SJSA1 (cell line): ENCODE results near the gene CUL1. TPM values are rescaled to one million over a fixed set of nuclear protein-coding genes. Genes with fewer than 3 reads are reported as not detected.
"Not testable (repeated sequence)": the region's sequence is repeated elsewhere in the genome, so short reads cannot be mapped to it uniquely, and the experiment has no call there.

Experiments
- DNase-seq, 2 experiments: peaks; one replicate each; pipeline ENCODE4 v3.0.0-alpha.2; 2015 to 2020; ENCODE audit warnings: low spot score in 2 of 2, low read depth in 1 of 2
- H3K27ac ChIP-seq: fragments of 250-450 bp; sonication (Bioruptor Pico); 2 replicates; pipeline ENCODE4 v1.5.1; 2020; ENCODE audit warnings: mild to moderate bottlenecking, moderate library complexity
- H3K27me3 ChIP-seq: fragments of 250-450 bp; sonication (Bioruptor Pico); replicated peaks from 2 replicates; pipeline ENCODE4 v1.5.1; 2020; ENCODE audit warnings: mild to moderate bottlenecking, moderate library complexity
- H3K36me3 ChIP-seq: fragments of 250-450 bp; sonication (Bioruptor Pico); 2 replicates; pipeline ENCODE4 v1.5.1; 2020; ENCODE audit warnings: mild to moderate bottlenecking
- H3K4me1 ChIP-seq: fragments of 250-450 bp; sonication (Bioruptor Pico); replicated peaks from 2 replicates; pipeline ENCODE4 v1.6.1; 2021; ENCODE audit warnings: mild to moderate bottlenecking
- H3K4me3 ChIP-seq: fragments of 250-450 bp; sonication (Bioruptor Pico); 2 replicates; pipeline ENCODE4 v1.5.1; 2020; ENCODE audit warnings: mild to moderate bottlenecking
- H3K9me3 ChIP-seq: fragments of 250-450 bp; sonication (Bioruptor Pico); replicated peaks from 2 replicates; pipeline ENCODE4 v1.5.1; 2020; ENCODE audit warnings: mild to moderate bottlenecking
- total RNA-seq: library from RNA; depleted of rRNA; stranded (reverse); fragments of >200 nt; shearing (Covaris generic); gene quantifications from 2 replicates; pipeline ENCODE4 v1.2.3, GENCODE V29; 2014

The CUL1 gene
- total RNA-seq, 1 experiment from 2014 or later, result 59.9 TPM

DNA sequence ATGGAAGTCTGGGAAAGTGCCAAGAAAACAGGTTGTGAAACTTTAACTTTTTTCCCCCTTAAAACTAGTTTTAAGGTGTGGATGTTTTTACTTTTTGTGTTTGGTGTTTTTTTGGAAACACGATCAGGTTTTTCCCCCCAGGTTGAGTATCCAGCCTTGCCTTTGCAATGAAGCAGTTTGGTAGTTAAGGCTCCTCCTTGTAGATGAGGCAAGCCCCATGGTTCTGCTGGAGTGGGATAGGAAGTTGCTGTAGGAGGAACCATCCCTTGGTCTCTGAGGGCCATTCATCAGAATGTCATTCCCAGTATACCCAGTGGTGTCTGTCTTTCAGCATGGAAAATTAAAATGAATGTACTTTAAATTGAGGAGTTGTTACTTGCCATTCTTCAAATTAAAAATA is 2.7 kb downstream of the CUL1 start:
- H3K27me3 ChIP-seq, result no peaks in the 10 kb centered on the region
- no peak overlapping the region for H3K4me3 ChIP-seq
- DNase-seq, result no peak
- peaks cover 44% of the 10 kb centered on the region for H3K4me1 ChIP-seq
- peaks cover 15% of the 10 kb centered on the region for H3K36me3 ChIP-seq
- 0 out of 2 replicates have a peak overlapping the region, but pooled peaks have one; percentile 5 for H3K27ac ChIP-seq
- 0 out of 2 replicates have a peak, but pooled peaks cover 5% of the 10 kb centered on the region for H3K9me3 ChIP-seq

DNA sequence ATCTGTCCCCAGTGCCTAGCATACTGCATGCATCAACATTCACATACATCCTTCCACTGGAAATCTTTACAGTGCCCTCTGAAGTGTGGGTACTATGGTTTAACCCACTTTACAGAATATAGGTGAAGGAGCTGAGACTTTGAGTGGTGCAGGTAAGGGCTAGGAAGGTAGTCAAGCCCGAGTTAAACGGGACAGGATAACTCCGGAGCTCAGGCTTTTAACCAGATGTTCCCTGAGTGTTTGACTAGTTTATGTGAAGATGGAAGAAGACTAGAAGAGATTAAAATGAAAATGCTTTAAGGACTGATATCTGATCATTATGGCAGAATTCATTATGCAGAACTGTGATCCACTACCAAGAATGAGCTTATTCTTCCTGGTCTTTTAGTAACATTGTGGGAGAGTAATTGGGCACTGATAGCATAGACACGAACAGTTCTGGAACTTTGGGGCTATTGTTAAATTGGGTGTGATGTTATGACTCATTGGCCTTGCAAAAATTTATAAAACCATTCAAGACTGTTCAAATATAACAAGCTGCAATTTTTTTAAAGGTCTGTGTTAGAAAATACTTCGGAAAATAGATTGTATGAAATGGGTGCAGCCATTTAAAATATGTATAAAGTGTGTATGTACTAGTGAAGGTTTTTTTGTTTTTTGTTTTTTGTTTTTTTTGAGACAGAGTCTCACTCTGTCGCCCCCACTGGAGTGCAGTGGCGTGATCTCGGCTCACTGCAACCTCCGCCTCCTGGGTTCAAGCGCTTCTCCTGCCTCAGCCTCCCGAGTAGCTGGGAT is 4.4 kb downstream of the CUL1 start:
- Histone ChIP-seq H3K9me3 (0 out of 2 replicates have a peak, but pooled peaks cover 5% of the 10 kb centered on the region), H3K27me3 (no peaks in the 10 kb centered on the region), H3K4me3 (no peak overlapping the region), H3K4me1 (peaks cover 35% of the 10 kb centered on the region), H3K36me3 (peaks cover 15% of the 10 kb centered on the region), H3K27ac (no peak overlapping the region)
- peak in 1 of 2 experiments; percentile 18 for DNase-seq

DNA sequence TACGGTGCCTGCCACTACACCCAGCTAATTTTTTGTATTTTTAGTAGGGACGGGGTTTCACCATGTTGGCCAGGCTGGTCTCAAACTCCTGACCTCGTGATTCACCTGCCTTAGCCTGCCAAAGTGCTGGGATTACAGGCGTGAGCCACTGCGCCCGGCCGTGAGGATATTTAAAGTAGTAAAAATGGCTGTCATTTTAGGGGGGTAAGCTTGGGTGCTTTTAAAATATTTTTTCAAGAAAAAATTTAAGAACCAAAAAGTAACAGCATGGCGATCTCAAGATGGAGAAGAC is 4.9 kb downstream of the CUL1 start:
- not testable (repeated sequence) for H3K27me3 ChIP-seq, DNase-seq, H3K4me3 ChIP-seq, H3K27ac ChIP-seq, H3K9me3 ChIP-seq
- Histone ChIP-seq H3K36me3 (peaks cover 11% of the 10 kb centered on the region), H3K4me1 (peaks cover 35% of the 10 kb centered on the region)

DNA sequence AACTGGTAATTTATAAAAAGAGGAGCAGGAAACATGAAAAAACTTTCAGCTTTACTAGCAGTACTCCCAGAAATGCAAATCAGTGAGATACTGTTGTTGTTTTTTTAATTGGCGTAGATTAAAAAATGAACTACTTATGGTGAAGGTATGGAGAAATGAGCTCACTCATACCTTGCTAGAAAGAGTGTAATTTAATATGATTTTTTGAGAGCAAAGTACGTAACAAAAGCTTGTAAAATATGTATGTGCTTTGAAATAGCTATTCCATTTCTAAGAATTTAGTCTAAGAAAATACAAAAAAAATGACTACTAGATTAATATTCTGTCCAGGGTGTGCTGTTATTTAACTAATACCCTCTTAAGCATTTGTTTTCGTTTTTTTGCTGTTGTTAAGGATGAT is 5.5 kb downstream of the CUL1 start:
- H3K9me3 ChIP-seq, result 0 out of 2 replicates have a peak, but pooled peaks cover under 1% of the 10 kb centered on the region
- no peak overlapping the region for H3K27ac ChIP-seq
- H3K4me3 ChIP-seq, result no peak overlapping the region
- H3K4me1 ChIP-seq, result peaks cover 35% of the 10 kb centered on the region
- no peak for DNase-seq
- no peaks in the 10 kb centered on the region for H3K27me3 ChIP-seq
- H3K36me3 ChIP-seq, result peaks cover 5% of the 10 kb centered on the region

DNA sequence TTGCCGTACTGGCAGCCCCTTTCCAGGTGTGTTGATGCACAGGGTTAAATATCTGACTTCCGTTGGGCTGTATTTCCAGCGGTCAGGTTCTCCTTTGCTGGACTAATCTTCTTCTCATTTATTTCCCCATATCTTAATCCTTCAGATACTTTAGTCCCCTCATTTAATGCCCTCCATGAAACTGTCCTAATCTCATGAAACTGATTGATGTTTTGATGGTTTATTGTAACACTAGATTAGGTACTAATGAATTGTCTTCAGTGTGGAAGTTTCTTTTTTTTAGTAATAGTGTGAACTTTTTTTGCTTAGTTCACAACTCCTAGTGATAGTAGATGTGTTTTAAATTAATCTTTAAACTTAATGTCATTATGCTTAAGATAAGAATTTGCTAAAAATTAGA is 6.3 kb downstream of the CUL1 start:
- DNase-seq, result no peak
- Histone ChIP-seq H3K27me3 (no peaks in the 10 kb centered on the region), H3K4me3 (no peak overlapping the region), H3K9me3 (no peaks in the 10 kb centered on the region), H3K27ac (no peak overlapping the region), H3K36me3 (no peaks in the 10 kb centered on the region), H3K4me1 (peaks cover 35% of the 10 kb centered on the region)

DNA sequence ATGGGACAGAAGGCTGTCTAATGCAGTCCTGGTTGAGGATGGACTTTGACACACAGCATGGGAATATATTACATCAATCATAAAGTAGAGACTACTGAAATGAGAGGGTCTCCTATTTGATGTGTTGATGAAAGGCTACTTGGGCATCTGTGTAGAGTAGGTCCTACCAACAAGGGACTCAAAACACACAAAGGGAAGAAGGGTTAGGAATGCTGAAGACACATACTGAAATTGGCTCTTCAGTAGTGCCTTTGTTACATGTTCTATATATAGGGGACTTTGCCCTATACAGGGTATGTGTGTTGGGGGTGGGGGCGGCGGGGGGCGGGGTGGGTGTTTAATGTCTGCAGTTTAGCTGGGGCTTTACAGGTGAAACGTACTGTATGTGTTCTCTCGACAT is 7.7 kb downstream of the CUL1 start:
- DNase-seq, result no peak
- Histone ChIP-seq H3K27me3 (no peaks in the 10 kb centered on the region), H3K9me3 (no peaks in the 10 kb centered on the region), H3K4me3 (no peak overlapping the region), H3K27ac (no peak overlapping the region), H3K36me3 (no peaks in the 10 kb centered on the region), H3K4me1 (peaks cover 21% of the 10 kb centered on the region)

GRCh38 chr7:148708026-148708885 is 9.6 kb downstream of the CUL1 start:
- H3K27ac ChIP-seq, result no peak overlapping the region
- no peak for DNase-seq
- H3K9me3 ChIP-seq, result no peaks in the 10 kb centered on the region
- H3K27me3 ChIP-seq, result no peaks in the 10 kb centered on the region
- H3K4me3 ChIP-seq, result no peak overlapping the region
- H3K4me1 ChIP-seq, result peaks cover 2% of the 10 kb centered on the region
- no peaks in the 10 kb centered on the region for H3K36me3 ChIP-seq

GRCh38 chr7:148709014-148709413 is 10.3 kb downstream of the CUL1 start:
- no peak for DNase-seq
- Histone ChIP-seq H3K9me3 (no peaks in the 10 kb centered on the region), H3K27me3 (no peaks in the 10 kb centered on the region), H3K36me3 (no peaks in the 10 kb centered on the region), H3K4me3 (no peak overlapping the region), H3K27ac (no peak overlapping the region), H3K4me1 (no peaks in the 10 kb centered on the region)

GRCh38 chr7:148710426-148710825 is 11.7 kb downstream of the CUL1 start:
- not testable (repeated sequence) for H3K27ac ChIP-seq, H3K27me3 ChIP-seq, DNase-seq, H3K36me3 ChIP-seq, H3K9me3 ChIP-seq, H3K4me3 ChIP-seq, H3K4me1 ChIP-seq

DNA sequence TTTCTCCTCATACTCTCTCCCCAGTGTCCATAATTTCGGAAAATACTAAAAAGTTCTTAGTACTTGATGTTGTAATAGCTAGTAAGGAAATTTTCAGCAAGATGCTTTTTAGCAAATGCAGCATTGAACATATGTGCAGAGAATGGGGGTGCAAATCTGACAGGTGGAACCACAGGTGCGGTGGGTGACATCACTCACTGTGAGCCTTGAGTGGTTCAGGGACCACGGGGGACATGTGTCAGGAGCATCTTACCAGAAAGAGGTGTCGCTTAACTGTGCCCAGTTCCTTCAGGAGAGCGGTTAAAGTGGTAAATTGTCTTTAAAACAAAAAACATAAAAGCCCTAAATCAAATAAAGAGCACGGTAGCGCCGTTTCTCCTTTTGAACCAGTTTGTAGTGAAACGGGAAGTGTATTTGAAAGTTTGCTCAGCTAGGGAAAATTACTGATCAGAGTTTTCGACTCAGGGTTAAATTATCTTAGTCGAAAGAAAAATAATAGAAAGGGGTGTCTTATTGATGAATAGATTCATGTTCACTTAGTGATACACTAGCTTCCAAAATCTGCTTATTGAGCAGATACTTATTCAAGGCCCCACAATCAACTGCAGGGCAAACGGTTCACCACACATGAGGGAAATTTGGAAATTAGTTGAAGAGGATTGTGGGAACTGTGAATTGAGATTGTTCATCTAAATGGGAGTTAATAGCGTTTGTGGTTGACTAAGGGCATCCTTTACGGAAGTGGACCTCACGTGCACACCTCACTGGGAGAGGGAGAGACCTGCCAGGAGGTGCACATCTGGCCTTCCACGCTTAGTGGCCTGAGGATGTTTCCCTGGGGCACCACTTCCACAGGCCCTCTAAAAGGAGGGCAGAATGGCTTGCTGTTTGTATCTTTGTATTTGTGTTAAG is 12.7 kb downstream of the CUL1 start:
- Histone ChIP-seq H3K27ac (no peak overlapping the region), H3K9me3 (no peaks in the 10 kb centered on the region), H3K36me3 (peaks cover 4% of the 10 kb centered on the region; the same call in 1 of the 2 replicates), H3K4me1 (no peaks in the 10 kb centered on the region), H3K4me3 (no peak overlapping the region), H3K27me3 (no peaks in the 10 kb centered on the region)
- no peak for DNase-seq

GRCh38 chr7:148712678-148713329 is 14.1 kb downstream of the CUL1 start:
- Histone ChIP-seq H3K9me3 (no peaks in the 10 kb centered on the region), H3K4me3 (no peak overlapping the region), H3K36me3 (peaks cover 4% of the 10 kb centered on the region; the same call in 1 of the 2 replicates), H3K27ac (no peak overlapping the region), H3K27me3 (no peaks in the 10 kb centered on the region), H3K4me1 (no peaks in the 10 kb centered on the region)
- DNase-seq, result no peak

- H3K27me3 ChIP-seq, result no peaks in the 10 kb centered on the region
Measured at GRCh38 chr7:148714498-148714897, 15.8 kb downstream of the CUL1 start.

GRCh38 chr7:148715027-148715426 is 16.3 kb downstream of the CUL1 start:
- H3K9me3 ChIP-seq, result no peaks in the 10 kb centered on the region
- no peaks in the 10 kb centered on the region for H3K4me1 ChIP-seq
- no peak for DNase-seq
- no peak overlapping the region for H3K4me3 ChIP-seq
- peaks cover 4% of the 10 kb centered on the region; the same call in 1 of the 2 replicates for H3K36me3 ChIP-seq
- no peaks in the 10 kb centered on the region for H3K27me3 ChIP-seq
- no peak overlapping the region for H3K27ac ChIP-seq

More at GRCh38 chr7:148714498-148714897, 15.8 kb downstream of the CUL1 start:
- no peak overlapping the region for H3K27ac ChIP-seq
- H3K36me3 ChIP-seq, result peaks cover 4% of the 10 kb centered on the region; the same call in 1 of the 2 replicates
- no peak overlapping the region for H3K4me3 ChIP-seq
- no peaks in the 10 kb centered on the region for H3K9me3 ChIP-seq
- no peaks in the 10 kb centered on the region for H3K4me1 ChIP-seq
- DNase-seq, result no peak
